Hippocampal formation (tissue), 2 donors: ENCODE measurements around the gene EPHB3.
"Not testable (repeated sequence)": the region's sequence is repeated elsewhere in the genome, so short reads cannot be mapped to it uniquely, and the experiment has no call there.

ENCODE experiments used
- DNase-seq, 2 donors: peaks; one replicate each; lab custom pipeline; 2025; lab: John Stamatoyannopoulos, UW

The EPHB3 gene

DNA sequence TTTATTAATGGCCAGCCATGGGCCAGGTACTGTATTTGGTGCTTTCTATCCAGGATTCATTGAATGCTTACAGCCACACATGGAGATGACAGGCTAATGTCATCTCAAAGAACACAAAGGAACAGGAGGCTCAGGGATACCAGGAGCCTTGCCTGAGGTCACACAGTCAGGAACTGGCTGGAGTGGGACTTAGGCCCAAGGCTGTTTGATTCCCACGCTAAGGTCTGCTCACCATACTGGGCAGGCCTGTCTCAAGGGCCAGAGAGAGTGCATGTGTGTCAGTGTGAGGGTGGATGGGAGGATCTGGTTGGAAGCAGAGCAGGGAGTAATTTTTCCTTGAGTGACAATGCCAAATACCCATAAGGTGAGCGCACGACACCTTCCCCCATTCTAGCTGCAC, 37.6 kb downstream of the EPHB3 start:
- no peak for DNase-seq

GRCh38 chr3:184600685-184601377, 39.2 kb downstream of the EPHB3 start:
- no peak for DNase-seq

DNA sequence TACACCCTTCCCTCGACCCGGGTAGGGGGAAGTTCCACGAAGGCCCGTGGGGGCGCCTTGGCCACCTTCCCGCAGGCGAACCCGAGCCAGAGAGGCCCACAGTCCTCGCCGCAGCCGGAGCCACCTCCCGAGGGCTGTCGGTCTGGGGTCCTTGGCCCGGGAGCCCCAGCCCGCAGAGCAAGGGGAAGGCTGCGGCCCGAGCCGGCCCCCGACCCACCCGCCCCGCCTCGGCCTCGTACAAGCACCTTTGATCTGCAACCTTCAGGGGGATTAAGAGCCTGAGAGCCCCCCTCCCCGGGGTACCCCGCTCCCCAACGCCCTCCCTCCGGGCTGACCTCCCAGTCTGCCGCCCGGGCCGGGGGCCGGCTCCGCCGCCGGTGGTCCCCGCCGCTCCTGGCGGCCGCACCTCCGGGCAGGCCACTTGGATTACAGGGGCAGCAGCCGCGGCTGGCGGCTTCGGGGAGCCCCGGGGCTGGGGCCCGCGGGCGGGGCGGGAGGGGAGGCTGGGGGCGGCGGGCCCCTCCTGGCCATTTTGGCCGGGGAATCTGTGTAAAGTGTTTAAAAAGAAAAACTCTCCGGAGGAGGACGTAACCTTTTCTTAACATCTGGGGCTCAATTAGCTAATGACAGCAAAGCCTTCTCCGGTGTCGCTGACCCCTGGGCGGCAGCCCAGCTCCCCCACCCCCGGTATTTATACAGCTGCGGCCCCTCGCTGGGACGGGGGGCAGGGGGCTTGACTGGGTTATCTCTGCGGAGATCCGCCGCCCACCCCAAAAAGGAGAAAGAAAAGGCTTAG, 40.2 kb downstream of the EPHB3 start:
- DNase-seq = no peak

- DNase-seq = no peak
Observed at GRCh38 chr3:184602372-184603150, 41.0 kb downstream of the EPHB3 start.

DNA sequence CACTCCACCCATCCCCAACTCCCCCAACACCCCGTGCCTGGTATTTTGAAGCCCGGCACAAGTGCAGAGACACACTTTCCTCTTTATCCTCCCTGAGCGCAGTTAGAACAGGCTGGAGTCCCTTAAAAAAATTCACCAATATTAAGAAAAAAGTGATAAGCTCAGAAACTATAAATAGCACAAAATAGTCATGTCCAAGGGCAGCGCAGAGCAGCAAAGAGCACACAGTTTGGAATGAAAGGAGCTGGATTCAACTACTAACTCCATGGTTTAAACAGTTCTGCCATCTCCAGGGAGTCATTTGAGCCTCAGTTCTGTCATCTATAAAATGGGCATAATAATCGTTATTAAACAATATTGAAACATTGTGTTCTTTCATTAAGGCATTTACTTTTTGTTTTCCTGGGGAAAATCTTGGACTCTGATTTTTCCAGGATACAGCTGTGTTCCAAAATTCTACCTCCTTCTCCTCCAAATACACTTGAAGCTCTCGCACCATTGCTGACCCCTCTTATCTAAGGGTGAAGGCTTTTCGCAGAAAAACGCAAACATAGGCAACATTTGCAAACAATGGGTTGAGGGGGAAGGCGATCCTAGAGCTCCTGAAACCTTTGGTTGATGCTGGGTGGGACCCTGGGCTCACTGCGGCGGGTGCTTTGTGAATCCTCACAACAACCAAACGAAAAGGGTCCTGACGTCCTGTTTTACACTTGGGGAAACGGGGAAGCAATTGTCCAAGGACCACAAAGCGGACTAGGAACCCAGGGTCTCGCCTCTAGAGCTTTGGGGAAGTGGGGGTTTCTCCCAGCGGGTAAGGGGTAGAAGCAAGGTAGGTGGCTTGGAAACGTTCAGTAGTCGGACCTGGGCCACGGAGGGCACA, 41.8 kb downstream of the EPHB3 start:
- DNase-seq = no peak

DNA sequence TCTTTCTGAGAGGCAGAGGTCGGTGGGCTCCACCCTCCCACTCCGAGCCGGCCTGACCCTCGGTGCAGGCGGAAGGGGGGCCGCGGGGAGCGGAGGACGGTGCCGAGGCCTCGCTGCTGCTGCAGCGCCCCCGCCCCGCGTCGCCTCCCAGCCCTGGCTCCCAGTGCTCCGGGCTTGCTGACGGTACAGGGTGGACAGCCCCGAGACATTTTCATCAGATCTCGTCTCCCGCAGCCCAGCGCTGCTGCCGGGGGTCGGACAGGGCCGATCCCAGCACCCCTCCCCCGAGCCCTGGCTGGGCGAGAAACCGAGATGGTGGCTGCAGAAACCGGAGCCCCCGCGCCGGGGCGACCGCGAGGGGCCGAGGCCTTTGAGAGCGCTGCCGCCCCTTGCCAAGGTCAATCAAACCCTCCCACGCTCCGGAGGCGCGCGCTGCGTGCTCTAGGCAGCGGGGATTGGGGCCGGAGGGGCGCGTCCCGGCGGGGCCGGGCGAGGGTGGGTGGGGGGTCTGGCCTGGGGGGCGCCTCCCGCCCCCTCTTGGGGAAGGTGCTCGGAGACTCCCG, 42.5 kb downstream of the EPHB3 start:
- no peak for DNase-seq

DNA sequence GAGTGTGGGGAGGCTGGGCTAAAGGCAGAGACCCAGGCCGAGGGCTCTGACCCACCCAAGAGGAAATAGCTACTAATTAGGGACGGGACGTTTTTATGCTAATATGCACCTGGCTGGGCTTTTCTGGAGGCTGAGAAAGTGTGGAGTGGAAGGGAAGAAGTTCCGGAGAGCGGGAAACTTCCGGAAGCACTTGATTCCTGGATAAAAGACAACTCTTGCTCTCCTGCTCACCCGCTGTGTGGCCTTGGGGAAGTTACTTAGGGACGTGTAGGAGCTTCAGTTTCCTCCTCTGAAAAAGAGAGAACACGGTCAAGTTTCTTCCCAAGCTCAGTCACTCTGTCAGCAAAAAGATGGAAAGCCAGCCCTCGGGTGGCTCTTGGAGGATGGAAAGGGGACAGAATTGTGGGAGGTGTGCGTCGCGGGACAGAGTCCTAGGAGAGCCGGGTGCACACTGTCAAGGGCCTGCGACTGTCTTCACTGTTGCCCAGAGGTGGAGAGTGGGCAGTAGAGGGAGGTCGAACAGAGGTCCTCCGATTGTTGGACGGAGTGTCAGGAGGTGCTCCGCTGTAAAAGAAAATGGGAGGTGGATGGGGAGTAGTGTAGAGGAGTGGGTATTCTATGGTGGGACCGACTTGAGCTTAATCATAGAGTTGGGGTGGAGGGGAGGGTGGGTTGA, 43.2 kb downstream of the EPHB3 start:
- no peak for DNase-seq

- DNase-seq = no peak
Observed at GRCh38 chr3:184608209-184608608, 46.6 kb downstream of the EPHB3 start.

- DNase-seq = no peak
Observed at GRCh38 chr3:184609476-184610244, 48.1 kb downstream of the EPHB3 start.

- DNase-seq = no peak
Observed at GRCh38 chr3:184610245-184610871, 48.8 kb downstream of the EPHB3 start.

DNA sequence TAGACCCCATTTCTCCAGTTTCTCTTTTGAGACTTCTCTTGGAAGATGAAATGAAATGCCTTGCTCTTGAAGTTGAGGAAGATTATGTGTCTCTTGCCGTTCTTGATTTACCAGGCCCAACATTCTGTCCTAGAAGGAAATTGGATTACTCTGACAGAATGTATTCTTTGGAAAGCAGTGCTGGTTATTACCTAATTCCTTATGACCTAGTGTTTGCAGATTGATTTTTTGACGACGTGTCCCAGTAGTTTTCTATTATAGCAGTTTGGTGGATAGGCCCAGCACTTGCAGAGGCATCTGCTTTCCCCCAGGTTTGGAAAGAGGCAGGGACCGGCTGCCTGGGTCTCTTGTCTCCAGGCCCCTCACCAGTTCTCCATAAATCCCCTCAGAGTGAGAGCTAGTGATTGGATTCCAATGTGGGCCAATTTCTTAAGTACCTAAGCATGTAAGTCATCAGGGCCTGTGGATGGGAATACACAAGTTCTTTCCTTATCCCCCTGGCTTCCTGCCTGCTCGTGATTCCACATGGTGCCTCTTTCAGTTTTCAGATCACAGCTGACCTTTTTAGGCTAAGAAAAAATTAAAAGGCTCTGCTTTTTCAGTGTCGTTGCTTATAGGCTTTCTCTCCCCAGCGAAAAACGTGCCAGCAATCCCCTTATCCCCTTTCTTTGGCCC, 50.2 kb downstream of the EPHB3 start:
- no peak for DNase-seq

DNA sequence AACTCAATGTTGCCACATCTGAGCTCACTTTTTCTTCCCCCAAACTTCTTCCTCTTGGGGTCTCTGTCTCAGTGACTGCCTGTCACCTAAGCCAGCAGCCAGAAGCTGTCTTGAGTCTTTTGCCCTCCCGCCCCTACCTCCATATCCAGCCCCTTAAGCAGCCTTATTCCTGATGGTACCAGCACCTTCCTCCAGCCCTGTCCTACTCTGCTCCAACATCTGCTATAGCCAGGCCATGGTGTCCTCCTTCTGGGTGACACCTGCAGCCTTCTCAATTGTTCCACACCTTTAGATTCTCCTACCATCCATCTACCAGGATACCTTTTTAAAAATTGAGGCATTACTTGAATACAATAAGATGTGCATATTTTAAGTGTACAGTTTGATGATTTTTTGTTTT, 53.8 kb downstream of the EPHB3 start:
- no peak for DNase-seq

DNA sequence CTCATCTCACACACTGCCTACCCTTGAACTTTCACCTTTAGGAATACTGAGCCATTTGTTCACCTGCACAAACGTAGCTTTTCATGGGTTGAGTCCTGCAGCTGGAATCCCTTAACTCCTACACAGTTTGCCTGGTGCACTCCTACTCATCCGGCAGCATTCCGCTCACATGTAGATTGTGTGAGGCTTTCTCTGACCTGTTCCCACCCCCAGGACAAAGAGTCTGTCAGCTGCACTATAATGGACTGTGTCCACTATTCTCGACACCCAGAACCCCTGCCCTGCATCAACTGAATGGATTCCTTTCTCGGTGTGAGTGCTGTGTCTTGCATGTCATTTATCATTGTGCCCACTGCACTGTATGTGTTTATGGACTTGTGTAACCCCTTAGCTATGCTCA, 54.9 kb downstream of the EPHB3 start:
- no peak for DNase-seq

DNA sequence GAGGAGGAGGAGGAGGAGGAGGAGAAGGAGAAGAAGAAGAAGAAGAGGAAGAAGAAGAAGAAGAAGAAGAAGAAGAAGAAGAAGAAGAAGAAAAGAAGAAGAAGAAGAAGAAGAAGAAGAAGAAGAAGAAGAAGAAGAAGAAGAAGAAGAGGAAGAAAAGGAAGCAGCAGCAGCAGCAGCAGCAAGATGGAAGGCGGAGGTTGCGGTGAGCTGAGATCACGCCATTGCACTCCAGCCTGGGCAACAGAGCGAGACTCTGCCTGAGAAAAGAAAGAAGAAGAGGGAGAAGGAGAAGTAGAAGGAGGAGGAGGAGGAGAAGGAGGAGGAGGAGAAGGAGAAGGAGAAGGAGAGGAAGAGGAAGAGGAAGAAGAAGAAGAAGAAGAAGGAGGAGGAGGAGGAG, 55.7 kb downstream of the EPHB3 start:
- DNase-seq = not testable (repeated sequence)

- DNase-seq = no peak
Observed at GRCh38 chr3:184618811-184619210, 57.2 kb downstream of the EPHB3 start.

GRCh38 chr3:184619369-184619768, 57.8 kb downstream of the EPHB3 start:
- DNase-seq = no peak

DNA sequence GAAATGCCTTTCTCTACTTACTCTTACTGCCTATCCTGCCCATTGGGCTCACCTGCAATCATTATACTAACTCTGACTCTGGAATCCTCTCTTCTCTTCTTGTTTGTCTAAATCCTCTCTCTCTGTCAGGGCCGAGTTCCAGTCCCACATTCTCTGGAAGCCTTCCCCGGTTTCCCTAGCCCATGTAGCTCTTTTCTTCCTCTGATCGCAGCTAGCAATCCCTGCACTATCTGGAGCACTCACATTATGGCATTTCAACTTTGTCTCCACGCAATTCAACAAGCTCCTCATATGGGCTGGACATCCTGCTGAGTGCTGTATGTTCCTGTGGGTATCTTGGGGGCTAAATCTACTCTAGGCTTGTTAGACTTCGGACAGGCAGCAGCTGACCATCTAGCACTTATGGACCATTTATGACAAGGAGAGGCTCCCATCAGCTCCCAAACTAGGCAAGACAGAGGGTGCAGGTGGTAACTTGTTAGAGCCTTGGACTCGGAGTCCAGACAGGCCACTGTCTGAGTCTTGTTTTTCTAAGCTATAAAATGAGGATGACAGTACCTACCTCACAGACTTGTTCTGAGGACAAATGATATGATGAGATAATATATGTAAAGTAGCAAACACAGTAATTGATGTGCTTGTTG, 58.3 kb downstream of the EPHB3 start:
- DNase-seq = no peak

DNA sequence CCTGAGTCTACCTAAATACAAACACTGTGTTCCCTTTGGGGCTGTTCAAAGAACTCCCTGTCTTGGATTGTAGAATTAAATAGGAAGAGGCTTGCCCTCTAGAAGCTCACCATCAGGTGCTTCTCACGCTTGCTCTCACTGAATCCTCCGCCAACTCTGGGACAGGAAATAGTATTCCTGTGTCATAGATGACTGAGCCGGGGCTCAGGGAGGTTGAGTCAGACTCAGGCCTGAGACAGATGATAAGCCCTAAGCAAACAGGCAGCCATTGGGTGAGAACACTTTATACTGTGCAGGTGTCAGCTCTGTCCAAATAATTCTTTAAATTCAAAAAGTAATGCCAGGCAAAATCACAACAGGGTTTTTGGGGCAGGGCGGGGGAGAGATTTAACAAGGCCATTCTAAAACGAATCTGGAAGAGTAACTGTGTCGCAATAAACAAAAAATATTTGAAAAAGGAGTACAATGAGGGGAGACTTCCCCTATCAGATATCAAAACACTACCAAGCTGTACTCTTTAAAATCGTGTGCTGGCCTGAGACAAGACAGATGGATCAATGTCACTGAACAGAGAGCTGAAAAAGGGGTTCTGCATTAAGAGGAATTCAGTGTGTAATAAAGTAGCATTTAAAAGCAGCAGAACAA, 59.0 kb downstream of the EPHB3 start:
- no peak for DNase-seq
